ENCODE results near the gene PLEKHH2. TPM values are rescaled to one million over a fixed set of nuclear protein-coding genes. Genes with fewer than 3 reads are reported as not detected.

Gene PLEKHH2

GRCh38 chr2:43800894-43801293 is 163.8 kb downstream of the PLEKHH2 start:
- Histone ChIP-seq H3K9ac (ENCODE audit: low read depth, low read length) (no peak overlapping the region), H3K4me2 (ENCODE audit: low read length) (no peak overlapping the region), H3K27me3 (ENCODE audit: control insufficient read depth, insufficient read depth, low read length) (no peaks in the 10 kb centered on the region), H3K36me3 (ENCODE audit: insufficient read depth, low read length) (peaks cover 8% of the 10 kb centered on the region), H3K4me3 (ENCODE audit: low read length) (no peak overlapping the region), H3K4me1 (ENCODE audit: control insufficient read depth, insufficient read depth, low read length) (no peaks in the 10 kb centered on the region), H3K9me3 (replicated peaks; ENCODE audit: low read length) (no peaks in the 10 kb centered on the region)

GRCh38 chr2:43802135-43802534 is 165.1 kb downstream of the PLEKHH2 start:
- H3K36me3 ChIP-seq (ENCODE audit: insufficient read depth, low read length), result peaks cover 6% of the 10 kb centered on the region
- no peak overlapping the region for H3K4me2 ChIP-seq (ENCODE audit: low read length)
- H3K27me3 ChIP-seq (ENCODE audit: control insufficient read depth, insufficient read depth, low read length), result no peaks in the 10 kb centered on the region
- no peak overlapping the region for H3K4me3 ChIP-seq (ENCODE audit: low read length)
- H3K9ac ChIP-seq (ENCODE audit: low read depth, low read length), result no peak overlapping the region
- H3K9me3 ChIP-seq (replicated peaks; ENCODE audit: low read length), result no peaks in the 10 kb centered on the region
- H3K4me1 ChIP-seq (ENCODE audit: control insufficient read depth, insufficient read depth, low read length), result no peaks in the 10 kb centered on the region

GRCh38 chr2:43803113-43803512 is 166.1 kb downstream of the PLEKHH2 start:
- Histone ChIP-seq H3K9ac (ENCODE audit: low read depth, low read length) (no peak overlapping the region), H3K4me1 (ENCODE audit: control insufficient read depth, insufficient read depth, low read length) (no peaks in the 10 kb centered on the region), H3K9me3 (replicated peaks; ENCODE audit: low read length) (no peaks in the 10 kb centered on the region), H3K4me3 (ENCODE audit: low read length) (no peak overlapping the region), H3K36me3 (ENCODE audit: insufficient read depth, low read length) (peaks cover 6% of the 10 kb centered on the region), H3K27me3 (ENCODE audit: control insufficient read depth, insufficient read depth, low read length) (no peaks in the 10 kb centered on the region), H3K4me2 (ENCODE audit: low read length) (no peak overlapping the region)

DNA sequence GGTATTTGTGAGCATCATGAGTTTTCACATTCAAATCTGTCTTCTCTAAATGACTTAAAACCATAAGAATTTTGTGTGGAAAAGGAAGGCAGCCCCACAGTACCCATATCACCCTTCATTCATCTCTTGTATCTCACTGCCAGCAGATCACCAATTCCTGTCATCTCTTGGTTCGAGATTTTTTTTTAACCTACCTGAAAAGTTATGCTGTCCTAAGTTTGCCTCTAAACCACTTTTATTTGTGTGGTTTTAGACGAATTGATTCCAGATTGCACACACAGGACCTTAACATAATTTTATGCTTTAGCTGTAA is 169.6 kb downstream of the PLEKHH2 start:
- no peak overlapping the region for H3K4me3 ChIP-seq (ENCODE audit: low read length)
- H3K9me3 ChIP-seq (replicated peaks; ENCODE audit: low read length), result no peaks in the 10 kb centered on the region
- no peaks in the 10 kb centered on the region for H3K4me1 ChIP-seq (ENCODE audit: control insufficient read depth, insufficient read depth, low read length)
- H3K36me3 ChIP-seq (ENCODE audit: insufficient read depth, low read length), result peaks cover 6% of the 10 kb centered on the region
- H3K27me3 ChIP-seq (ENCODE audit: control insufficient read depth, insufficient read depth, low read length), result no peaks in the 10 kb centered on the region
- H3K9ac ChIP-seq (ENCODE audit: low read depth, low read length), result no peak overlapping the region
- no peak overlapping the region for H3K4me2 ChIP-seq (ENCODE audit: low read length)

DNA sequence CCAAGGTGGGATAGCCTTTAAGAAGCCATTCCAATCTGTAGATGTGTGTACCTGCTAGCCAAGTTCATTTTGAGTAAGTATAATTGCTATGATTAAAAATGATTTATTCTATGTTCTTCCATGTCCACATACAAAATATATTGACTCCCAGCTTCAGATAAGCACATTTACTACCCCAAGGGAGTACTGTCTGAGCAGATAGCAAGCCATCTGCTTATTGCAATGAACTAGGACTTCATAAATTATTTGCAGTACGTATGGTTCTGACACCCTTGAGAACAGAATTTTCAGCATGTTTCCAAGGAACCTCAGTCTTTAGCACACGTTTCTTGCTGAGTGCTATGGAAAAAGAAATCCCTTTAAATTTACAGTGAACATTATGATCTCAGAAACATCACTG is 173.4 kb downstream of the PLEKHH2 start:
- H3K4me3 ChIP-seq (ENCODE audit: low read length), result no peak overlapping the region
- no peak overlapping the region for H3K9ac ChIP-seq (ENCODE audit: low read depth, low read length)
- H3K4me1 ChIP-seq (ENCODE audit: control insufficient read depth, insufficient read depth, low read length), result no peaks in the 10 kb centered on the region
- H3K36me3 ChIP-seq (ENCODE audit: insufficient read depth, low read length), result peaks cover 2% of the 10 kb centered on the region
- no peaks in the 10 kb centered on the region for H3K9me3 ChIP-seq (replicated peaks; ENCODE audit: low read length)
- no peak overlapping the region for H3K4me2 ChIP-seq (ENCODE audit: low read length)
- no peaks in the 10 kb centered on the region for H3K27me3 ChIP-seq (ENCODE audit: control insufficient read depth, insufficient read depth, low read length)

DNA sequence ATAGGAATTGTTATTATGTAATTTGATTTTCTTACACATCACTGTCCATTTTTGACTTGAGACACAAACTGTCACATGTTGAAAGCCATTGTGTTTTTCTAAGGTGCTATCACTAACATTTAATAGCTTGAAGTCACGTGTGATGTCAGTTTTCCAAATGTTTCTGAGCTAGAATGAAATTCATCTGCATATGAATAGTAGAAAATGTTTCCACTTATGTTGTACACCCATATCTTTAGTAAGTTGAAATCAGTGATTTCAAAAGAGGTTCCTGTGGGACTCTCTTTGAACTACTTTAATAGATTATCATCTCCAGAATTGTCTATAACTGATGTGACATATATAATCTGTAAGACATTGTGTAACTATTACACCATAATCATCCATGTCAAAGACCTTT is 173.8 kb downstream of the PLEKHH2 start:
- H3K36me3 ChIP-seq (ENCODE audit: insufficient read depth, low read length), result no peaks in the 10 kb centered on the region
- no peaks in the 10 kb centered on the region for H3K4me1 ChIP-seq (ENCODE audit: control insufficient read depth, insufficient read depth, low read length)
- H3K9ac ChIP-seq (ENCODE audit: low read depth, low read length), result no peak overlapping the region
- no peaks in the 10 kb centered on the region for H3K9me3 ChIP-seq (replicated peaks; ENCODE audit: low read length)
- no peak overlapping the region for H3K4me3 ChIP-seq (ENCODE audit: low read length)
- H3K4me2 ChIP-seq (ENCODE audit: low read length), result no peak overlapping the region
- H3K27me3 ChIP-seq (ENCODE audit: control insufficient read depth, insufficient read depth, low read length), result no peaks in the 10 kb centered on the region

GRCh38 chr2:43812006-43812405 is 174.9 kb downstream of the PLEKHH2 start:
- no peaks in the 10 kb centered on the region for H3K9me3 ChIP-seq (replicated peaks; ENCODE audit: low read length)

GRCh38 chr2:43812947-43813346 is 175.9 kb downstream of the PLEKHH2 start:
- Histone ChIP-seq H3K9me3 (replicated peaks; ENCODE audit: low read length) (no peaks in the 10 kb centered on the region), H3K4me3 (ENCODE audit: low read length) (no peak overlapping the region), H3K4me1 (ENCODE audit: control insufficient read depth, insufficient read depth, low read length) (no peaks in the 10 kb centered on the region), H3K9ac (ENCODE audit: low read depth, low read length) (no peak overlapping the region), H3K36me3 (ENCODE audit: insufficient read depth, low read length) (no peaks in the 10 kb centered on the region), H3K27me3 (ENCODE audit: control insufficient read depth, insufficient read depth, low read length) (no peaks in the 10 kb centered on the region), H3K4me2 (ENCODE audit: low read length) (no peak overlapping the region)

More at GRCh38 chr2:43812006-43812405, 174.9 kb downstream of the PLEKHH2 start:
- Histone ChIP-seq H3K36me3 (ENCODE audit: insufficient read depth, low read length) (no peaks in the 10 kb centered on the region), H3K4me3 (ENCODE audit: low read length) (no peak overlapping the region), H3K4me2 (ENCODE audit: low read length) (no peak overlapping the region), H3K9ac (ENCODE audit: low read depth, low read length) (no peak overlapping the region), H3K4me1 (ENCODE audit: control insufficient read depth, insufficient read depth, low read length) (no peaks in the 10 kb centered on the region), H3K27me3 (ENCODE audit: control insufficient read depth, insufficient read depth, low read length) (no peaks in the 10 kb centered on the region)

DNA sequence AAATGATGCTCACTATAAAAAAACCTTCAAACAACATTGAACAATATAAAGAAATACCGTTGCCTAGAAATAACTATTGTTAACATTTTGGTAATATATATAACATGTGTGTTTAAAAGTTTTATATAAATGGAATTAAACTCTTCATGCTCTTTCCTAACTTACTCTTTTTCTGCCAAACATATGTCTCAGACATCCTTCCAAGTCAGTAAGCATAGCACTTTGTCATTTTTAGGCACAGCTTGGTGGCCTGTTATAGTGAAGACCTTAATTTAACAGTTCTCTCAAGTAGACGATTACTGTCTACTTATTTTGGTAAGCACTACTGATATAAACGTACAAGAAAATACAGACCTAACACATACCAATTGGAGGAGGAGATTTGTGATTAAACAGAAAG is 177.7 kb downstream of the PLEKHH2 start:
- H3K4me1 ChIP-seq (ENCODE audit: control insufficient read depth, insufficient read depth, low read length), result no peaks in the 10 kb centered on the region
- H3K4me2 ChIP-seq (ENCODE audit: low read length), result no peak overlapping the region
- H3K27me3 ChIP-seq (ENCODE audit: control insufficient read depth, insufficient read depth, low read length), result no peaks in the 10 kb centered on the region
- H3K36me3 ChIP-seq (ENCODE audit: insufficient read depth, low read length), result no peaks in the 10 kb centered on the region
- no peak overlapping the region for H3K4me3 ChIP-seq (ENCODE audit: low read length)
- H3K9me3 ChIP-seq (replicated peaks; ENCODE audit: low read length), result no peaks in the 10 kb centered on the region
- H3K9ac ChIP-seq (ENCODE audit: low read depth, low read length), result no peak overlapping the region

Small RNA genes lying within 50 kb of the gene (small RNA-seq; reads per million reads assigned to genes)
- gene RF00019 (not detected), gene RN7SKP66 (not detected)

Data from skeletal muscle satellite cell (primary cell).